DND-41 (cell line): ENCODE data around the gene RIT2.

Experiments
- CTCF ChIP-seq: IDR thresholded peaks from 2 replicates; pipeline ENCODE4 v1.5.1; 2012; ENCODE audit warnings: borderline replicate concordance, low read length, moderate library complexity, mild to moderate bottlenecking; ENCODE audit not compliant: poor library complexity, severe bottlenecking; ENCODE audit errors: extremely low read depth
- EZH2 ChIP-seq: IDR thresholded peaks from 3 replicates; pipeline ENCODE4 v1.6.1; 2012; ENCODE audit warnings: borderline replicate concordance, low read depth, mild to moderate bottlenecking, moderate library complexity, low read length, inconsistent platforms; ENCODE audit not compliant: severe bottlenecking

GRCh38 chr18:42953306-42953705 lies 162.2 kb downstream of the RIT2 start:
- TF ChIP-seq CTCF = no peak
- no peak for TF ChIP-seq EZH2
